ENCODE data around the gene PIBF1.
"Not testable (repeated sequence)": the region's sequence is repeated elsewhere in the genome, so short reads cannot be mapped to it uniquely, and the experiment has no call there.

DNA sequence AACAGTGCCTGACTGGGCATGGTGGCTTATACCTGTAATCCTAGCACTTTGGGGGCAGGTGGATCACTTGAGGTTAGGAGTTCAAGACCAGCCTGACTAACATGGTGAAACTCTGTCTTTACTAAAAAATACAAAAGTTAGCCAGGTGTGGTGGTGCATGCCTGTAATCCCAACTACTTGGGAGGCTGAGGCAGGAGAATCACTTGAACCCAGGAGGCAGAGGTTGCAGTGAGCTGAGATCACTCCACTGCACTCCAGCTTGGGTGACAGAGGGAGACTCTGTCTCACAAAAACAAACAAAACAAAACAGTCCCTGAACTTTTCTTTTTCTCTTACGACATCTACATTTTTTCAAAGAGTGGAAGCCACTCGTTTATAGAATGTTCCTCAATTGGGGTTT, 266.7 kb downstream of the PIBF1 start:
- TF ChIP-seq, protein P1, sequence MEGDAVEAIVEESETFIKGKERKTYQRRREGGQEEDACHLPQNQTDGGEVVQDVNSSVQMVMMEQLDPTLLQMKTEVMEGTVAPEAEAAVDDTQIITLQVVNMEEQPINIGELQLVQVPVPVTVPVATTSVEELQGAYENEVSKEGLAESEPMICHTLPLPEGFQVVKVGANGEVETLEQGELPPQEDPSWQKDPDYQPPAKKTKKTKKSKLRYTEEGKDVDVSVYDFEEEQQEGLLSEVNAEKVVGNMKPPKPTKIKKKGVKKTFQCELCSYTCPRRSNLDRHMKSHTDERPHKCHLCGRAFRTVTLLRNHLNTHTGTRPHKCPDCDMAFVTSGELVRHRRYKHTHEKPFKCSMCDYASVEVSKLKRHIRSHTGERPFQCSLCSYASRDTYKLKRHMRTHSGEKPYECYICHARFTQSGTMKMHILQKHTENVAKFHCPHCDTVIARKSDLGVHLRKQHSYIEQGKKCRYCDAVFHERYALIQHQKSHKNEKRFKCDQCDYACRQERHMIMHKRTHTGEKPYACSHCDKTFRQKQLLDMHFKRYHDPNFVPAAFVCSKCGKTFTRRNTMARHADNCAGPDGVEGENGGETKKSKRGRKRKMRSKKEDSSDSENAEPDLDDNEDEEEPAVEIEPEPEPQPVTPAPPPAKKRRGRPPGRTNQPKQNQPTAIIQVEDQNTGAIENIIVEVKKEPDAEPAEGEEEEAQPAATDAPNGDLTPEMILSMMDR (IDR thresholded peaks at IDR 0.05), result not testable (repeated sequence)
- TF ChIP-seq POLR2A (IDR thresholded peaks at IDR 0.05), result not testable (repeated sequence)

All from adrenal gland (tissue), 5 donors.